Stimulated activated CD8-positive, alpha-beta memory T cell treated with anti-CD3 and anti-CD28 coated beads, Interleukin-2, amount 100 ng/mL, for 48 hours (primary cell): Measurements from ENCODE around the gene SLC22A23.

Experiments used
- DNase-seq, 2 donors: peaks; one replicate each; pipeline ENCODE4 v3.0.0-alpha.2; 2020; ENCODE audit warnings: low read depth in 2 of 2

SLC22A23 gene

GRCh38 chr6:3421143-3421542 lies 35.7 kb downstream of the SLC22A23 start:
- no peak for DNase-seq

DNA sequence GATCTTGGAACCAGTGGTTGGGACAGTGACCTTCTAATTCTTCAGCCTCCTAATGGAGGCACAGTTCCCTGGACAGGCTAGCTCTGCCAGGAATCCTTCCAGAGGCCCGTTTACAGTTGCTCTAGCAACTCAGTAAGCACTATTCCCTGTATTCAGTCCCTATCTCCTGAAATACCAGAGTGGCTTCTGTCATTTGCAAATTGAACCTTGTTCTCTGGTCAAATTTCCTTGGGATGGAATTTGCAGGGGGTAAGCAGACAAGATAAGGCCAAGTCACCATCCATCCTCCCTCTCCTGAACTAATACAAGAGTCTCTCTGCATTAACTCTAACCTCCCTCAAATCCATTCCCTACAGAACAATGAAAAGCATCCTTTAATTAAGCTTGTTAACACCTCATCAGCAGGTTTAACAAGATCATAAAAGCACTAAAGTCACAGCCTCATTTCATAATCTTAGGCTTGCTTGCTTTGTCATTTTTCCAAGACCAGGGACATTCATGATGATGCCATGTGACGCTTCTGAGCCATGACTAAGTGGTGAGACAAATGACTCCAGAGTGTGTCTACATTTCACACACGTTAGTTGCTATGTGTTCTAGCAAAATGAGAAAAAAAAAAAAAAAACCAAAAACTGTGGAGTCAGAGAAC lies 37.1 kb downstream of the SLC22A23 start:
- DNase-seq, result no peak

DNA sequence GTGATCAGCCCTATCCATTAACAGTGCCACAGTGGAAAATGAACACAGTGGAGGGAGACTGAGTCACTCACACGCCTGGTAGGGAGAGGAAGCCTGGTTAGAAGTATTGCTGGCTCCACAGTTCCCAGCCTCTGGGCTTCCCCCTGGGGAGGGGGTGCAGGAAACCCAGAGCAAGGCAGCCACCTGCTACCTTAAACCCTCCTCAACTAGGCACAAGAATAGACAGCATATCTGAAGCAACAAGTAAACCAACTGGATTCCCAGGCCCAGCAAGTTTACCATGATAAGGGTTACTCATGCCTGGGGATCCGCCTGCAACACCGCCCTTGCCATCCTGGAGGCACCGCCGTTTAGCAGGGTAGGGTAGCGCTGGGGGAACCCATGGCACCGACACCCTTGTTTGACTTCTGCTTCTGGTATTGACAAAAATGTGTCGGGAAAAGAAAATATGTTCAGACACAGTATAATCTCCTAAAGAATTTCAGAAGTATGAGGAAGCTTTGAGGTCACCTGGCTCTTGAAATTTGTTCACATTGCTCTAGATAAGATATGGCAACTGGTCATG lies 38.3 kb downstream of the SLC22A23 start:
- DNase-seq, result no peak

GRCh38 chr6:3417473-3417872 lies 39.4 kb downstream of the SLC22A23 start:
- DNase-seq, result no peak

DNA sequence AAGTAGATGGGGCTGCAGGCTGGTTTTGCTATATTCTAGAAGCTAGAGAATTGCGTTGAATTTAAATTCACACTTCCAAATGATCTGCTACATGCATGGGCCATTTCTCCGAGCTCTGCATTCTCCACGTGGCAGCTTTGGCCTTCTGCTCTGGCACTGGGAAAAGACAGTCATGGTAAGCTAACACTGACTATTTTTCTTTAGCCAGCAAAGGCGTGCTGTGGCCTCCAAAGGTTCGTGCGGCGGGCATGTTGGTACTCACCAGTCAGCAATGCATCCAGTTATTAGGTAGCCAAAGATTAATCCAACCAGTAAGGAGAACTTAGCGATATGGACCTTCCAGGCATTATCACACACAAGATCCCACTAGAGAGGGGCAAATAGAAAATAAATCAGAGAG lies 41.4 kb downstream of the SLC22A23 start:
- DNase-seq, result no peak

GRCh38 chr6:3415082-3415453 lies 41.8 kb downstream of the SLC22A23 start:
- no peak for DNase-seq

DNA sequence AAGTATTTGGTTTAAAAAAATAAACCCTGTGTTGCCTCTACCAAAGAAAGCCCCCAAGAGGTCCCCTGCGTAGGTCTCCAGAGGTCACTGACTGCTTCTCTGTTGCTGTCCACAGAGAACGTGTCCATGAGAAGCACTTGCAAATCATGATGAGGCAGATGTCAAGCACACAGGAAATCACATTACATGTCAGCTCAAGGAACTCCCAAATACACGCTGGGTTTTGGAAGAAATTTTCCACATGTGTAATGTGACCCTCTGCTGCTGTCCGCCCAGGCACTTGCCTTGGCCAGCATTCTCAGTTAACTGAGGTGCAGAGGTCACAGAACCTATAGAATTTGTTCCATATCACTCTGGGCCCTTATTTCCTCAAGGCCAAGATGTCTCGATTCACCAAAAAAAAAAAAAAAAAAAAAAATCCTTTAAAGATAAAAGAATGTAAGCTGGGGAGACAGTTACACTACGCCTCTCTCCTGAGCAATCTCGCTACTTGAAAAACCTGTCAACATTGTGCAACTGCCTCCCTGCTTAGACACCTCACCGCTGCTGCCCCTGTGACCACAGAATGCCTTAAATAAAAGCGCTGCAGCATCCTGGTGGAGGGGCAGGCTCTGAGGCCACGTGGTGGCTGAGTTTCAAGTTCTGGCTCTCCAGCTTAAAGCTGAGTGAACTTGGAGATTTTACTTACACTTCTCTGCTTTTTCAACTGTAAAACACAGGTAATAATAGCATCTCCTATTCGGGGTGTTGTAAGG lies 42.3 kb downstream of the SLC22A23 start:
- DNase-seq, result peak in 1 of 2 donors; percentile 5

DNA sequence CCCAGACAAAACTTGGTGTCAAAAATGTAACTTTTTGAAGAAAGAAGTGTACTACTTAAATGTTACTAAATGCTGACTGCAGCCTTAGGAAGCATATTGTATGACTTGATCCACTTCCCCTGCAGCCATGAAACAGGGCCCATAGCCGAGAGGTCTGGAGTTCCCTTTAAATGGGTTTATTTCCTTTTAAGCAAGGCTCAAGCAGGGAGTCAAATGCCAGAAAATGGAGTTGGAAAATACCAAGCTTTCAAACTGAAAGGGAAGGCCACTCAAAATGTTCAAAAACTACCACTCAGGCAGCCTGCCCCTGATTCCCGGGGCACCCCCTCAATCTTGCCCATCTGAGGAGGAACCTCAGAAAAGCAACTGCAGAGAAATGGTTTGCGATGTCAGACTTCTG lies 43.3 kb downstream of the SLC22A23 start:
- DNase-seq, result no peak

- no peak for DNase-seq
These were observed 43.9 kb downstream of the SLC22A23 start for GRCh38 chr6:3412779-3413500.

DNA sequence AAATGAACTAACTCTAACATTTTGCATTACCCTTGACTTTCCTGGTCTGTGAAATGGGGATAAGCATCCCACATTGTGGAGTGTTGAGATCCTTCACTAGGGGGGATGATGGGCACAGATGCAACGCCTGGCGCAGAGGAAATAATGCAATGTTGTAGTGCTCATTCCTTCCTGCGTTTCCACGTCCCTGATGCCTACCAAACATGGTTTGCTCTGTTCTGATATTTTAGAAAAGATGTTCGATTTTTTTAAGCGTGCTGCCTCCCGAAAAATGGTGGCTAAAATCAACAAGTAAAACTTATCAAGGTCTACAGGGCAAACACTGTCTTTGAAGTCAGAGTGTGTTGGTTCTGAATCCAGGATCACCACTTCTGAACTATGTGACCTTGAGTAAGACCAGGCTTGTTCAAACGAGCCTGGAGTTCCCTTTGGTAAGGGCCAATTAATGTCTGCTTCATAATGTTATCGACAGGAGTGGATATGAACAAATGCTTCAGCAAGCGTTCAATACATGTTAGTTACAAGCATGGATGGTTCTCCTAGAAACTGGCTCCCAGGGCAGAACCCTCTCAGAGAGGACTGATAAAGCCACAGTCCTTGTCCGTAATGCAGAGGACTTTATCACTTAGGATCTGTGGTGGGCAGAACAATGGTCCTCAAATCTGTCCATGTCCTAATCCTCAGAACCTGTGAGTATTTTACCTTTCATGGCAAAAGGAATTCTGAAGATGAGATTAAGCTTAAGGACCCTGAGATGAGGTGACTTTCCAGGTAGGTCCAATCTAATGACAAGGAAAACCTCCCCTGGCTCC lies 44.7 kb downstream of the SLC22A23 start:
- no peak for DNase-seq

DNA sequence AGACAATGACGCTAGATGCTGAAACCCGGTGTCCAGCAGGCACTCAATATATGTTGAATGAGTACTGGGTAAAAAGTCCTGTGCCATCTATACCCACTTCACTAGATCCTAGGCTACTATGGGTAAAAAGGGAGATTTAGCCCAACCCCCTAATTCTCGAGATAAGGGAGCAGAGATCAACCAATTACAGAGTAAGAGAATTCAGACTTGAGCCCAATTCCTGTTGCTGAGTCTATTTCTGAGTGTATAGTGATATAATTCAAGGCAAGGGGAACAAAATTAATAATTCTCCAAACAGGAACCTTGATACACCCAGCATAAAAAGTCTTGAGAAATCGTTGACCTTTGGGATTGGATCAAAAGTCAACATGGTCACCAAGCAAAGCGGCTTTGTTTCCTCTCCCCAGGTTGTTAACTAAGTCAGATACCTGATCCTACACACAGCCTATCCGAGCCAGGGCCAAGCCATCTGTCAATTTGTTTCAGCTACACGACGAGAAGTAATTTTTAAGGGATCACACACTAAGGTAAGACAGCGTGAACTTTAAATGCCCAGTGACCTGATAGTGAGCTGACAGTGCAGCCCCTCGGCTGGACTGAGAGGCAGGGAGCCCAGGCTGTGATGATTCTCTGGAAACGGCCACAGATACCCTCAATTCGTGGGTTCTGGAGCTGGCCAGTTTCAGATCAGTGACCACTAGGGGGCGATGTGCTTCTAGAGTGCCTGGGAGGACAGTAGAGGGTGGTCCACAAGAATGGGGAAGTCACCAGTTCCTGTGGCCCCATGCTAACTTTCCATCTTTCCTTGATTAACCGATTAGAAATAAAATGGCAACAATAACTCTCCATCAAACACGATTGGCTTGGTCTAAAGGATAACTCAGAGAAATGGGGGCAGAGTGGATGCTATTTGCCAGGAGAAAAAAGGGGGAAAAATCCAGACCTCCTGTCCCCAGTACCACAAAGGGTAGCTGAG lies 46.2 kb downstream of the SLC22A23 start:
- peak; percentile 47 to 52 for DNase-seq

DNA sequence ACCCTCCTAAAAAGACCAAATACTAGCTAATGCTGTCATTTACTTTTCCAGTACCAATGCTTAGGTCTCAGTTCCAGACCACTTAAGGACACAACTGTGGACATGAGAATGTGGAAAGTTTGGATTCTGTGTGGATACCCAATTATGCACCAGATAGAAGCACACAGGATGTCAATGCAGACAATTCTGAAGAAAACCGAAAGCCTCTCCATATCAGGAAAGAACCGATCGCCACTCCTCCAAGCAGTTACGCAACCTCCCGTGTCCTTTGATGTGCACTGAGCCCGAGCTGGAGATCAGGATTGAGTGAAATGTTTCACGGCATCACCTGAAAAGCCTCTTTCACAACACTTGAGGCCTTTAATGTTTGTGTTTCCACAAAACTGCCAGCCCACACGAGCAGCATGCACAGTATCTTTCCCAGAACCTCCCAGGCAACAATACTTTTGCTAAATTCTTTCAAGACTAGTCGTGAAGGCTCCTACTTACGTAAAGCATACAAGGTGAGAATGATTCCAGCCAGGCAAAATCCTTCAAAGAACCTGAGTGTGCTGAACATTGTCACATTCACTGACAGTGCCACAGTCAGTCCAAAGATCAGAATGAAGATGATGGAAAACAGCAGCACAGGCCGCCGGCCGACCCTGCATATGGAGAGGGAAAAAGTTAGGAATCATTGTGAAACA lies 47.0 kb downstream of the SLC22A23 start:
- no peak for DNase-seq

GRCh38 chr6:3408665-3409064 lies 48.2 kb downstream of the SLC22A23 start:
- DNase-seq, result no peak

DNA sequence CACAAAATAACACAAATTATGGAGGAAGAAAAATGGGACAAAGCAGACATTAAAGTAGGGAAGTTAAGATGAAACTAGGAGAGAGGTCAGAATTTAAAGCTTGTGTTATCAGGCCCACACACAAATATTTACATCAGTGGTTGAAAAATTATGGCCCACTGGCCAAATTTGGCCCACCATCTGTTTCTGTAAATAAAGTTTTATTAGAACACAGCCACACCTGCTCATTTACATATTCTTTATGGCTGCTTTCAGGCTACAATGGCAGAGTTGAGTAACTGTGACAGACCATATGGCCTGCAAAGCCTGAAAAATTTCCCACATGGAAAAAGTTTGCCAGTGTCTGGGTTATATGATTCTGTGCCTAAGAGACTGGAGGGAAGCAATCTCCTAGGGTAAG lies 49.0 kb downstream of the SLC22A23 start:
- DNase-seq, result no peak

GRCh38 chr6:3406891-3407809 lies 49.7 kb downstream of the SLC22A23 start:
- DNase-seq, result no peak

GRCh38 chr6:3406362-3406821 lies 50.5 kb downstream of the SLC22A23 start:
- DNase-seq, result no peak

DNA sequence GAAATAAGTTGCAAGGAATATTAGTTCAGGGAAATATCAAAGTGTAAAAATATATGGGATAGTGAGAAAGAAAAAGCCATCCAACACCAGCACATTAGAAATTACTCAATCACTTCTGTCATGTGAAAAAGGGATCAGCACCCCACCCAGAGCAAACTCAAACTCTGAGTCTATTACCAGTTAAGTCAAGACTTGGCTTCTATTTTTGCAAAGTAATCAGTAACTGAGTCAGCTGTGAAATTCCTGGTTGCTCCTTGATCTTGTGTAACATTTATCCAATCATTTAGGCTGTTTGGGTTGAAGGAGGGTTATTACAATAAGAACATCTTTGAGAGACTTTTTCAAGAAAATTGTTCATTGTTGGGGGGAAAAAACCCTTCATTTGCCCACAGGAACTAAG lies 51.2 kb downstream of the SLC22A23 start:
- DNase-seq, result no peak

DNA sequence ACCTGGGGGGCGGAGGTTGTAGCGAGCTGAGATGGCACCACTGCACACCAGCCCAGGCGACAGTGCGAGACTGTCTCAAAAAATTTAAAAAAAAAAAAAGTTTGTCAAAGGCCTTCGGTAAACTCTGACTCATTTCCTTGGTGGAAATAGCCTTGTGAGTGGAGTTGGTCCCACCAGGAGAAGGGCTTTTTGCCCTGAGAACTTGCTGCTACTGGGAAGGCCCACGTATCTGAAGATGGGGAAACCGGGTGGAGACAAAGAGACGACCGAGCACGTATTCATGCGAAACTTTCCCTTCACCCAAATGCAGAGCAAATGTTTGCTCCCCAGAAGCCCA lies 51.7 kb downstream of the SLC22A23 start:
- DNase-seq, result no peak
